ENCODE data around the gene ABI1. TPM values are rescaled to one million over a fixed set of nuclear protein-coding genes. Genes with fewer than 3 reads are reported as not detected.
A peak's percentile ranks its signal among the peaks of the same experiment; 100 is the strongest.

Gene ABI1
- total and polyA plus RNA-seq, 9 of the 15 experiments (the other 6 are each of a cell fraction or from before 2014, with no cell fraction given), result 22.1 to 52.3 (median 39.0) TPM

DNA sequence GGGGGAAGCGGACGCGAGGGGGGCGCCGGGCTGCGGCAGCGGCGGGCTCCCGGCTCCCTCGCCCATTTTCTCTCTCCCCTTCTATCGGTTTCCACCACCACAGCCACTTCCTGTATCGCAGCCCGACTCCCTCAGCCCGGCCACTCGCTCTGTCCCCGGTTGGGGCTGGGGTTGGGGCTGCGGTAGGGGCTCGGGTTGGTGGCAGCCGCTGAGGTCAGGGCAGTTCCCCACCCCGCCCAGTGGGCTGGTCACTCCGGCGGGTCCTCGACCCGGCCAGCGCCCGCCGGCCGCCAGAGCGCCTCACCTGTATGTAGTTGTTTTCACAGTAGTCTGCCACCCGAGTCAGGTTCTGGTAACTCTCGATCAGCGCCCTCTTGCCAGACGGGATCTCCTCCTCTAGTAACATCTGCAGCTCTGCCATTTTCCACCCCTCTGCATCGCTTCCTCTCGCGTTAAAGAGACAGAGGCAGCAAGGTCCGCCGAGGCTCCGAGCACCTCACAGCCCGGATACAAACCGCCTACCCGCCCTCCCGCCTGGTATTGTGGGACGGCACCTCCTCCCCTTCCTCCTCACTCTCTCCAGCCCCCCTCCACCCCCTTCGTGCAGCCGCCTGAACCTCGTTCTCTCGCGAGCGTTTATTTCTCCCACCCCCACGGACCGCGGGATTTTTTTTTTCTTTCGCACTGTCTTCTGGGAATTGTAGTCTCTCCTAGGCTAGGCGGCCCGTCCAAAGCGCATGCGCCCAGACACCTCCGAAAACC is at the start of gene ABI1 (continued):
- TF ChIP-seq STAT6 (CRISPR knock-in tag; IDR thresholded peaks at IDR 0.05) (no peak), HOMEZ (CRISPR knock-in tag; IDR thresholded peaks at IDR 0.05) (no peak), CHCHD3 (CRISPR knock-in tag; IDR thresholded peaks at IDR 0.05) (peak; percentile 65; the same call in 1 of the 2 replicates), NFXL1 (CRISPR knock-in tag; IDR thresholded peaks at IDR 0.05) (no peak), L3MBTL2 (IDR thresholded peaks at IDR 0.05) (no peak), HMGN3 (IDR thresholded peaks at IDR 0.05; ENCODE audit: borderline replicate concordance, extremely low read depth, insufficient read length, low read depth, low read length) (peak; percentile 83), E2F4 (CRISPR knock-in tag; IDR thresholded peaks at IDR 0.05; ENCODE audit: low read depth) (no peak), CC2D1A (IDR thresholded peaks at IDR 0.05) (no peak), ELF1 (tag; IDR thresholded peaks at IDR 0.05) (peak; percentile 64), HIVEP1 (CRISPR knock-in tag; IDR thresholded peaks at IDR 0.05) (no peak), PHF8 (IDR thresholded peaks at IDR 0.05; ENCODE audit: borderline replicate concordance, low read length) (peak; percentile 78; the same call in 1 of the 2 replicates), BDP1 (IDR thresholded peaks at IDR 0.05; ENCODE audit: insufficient read depth, insufficient read length) (no peak), MECOM (CRISPR knock-in tag; IDR thresholded peaks at IDR 0.05) (no peak), POU5F1 (IDR thresholded peaks at IDR 0.05; ENCODE audit: borderline replicate concordance, low read depth, low read length, partially characterized antibody) (no peak), CEBPG (CRISPR knock-in tag; IDR thresholded peaks at IDR 0.05) (no peak), CEBPG (tag; conservative IDR thresholded peaks at IDR 0.05 in 1 of 2, IDR thresholded peaks at IDR 0.05 in 1 of 2) (no peak), NR2C2 (CRISPR knock-in tag; IDR thresholded peaks at IDR 0.05) (no peak), NR2C2 (tag; IDR thresholded peaks at IDR 0.05) (peak; percentile 90)
- TF ChIP-seq, protein P1, sequence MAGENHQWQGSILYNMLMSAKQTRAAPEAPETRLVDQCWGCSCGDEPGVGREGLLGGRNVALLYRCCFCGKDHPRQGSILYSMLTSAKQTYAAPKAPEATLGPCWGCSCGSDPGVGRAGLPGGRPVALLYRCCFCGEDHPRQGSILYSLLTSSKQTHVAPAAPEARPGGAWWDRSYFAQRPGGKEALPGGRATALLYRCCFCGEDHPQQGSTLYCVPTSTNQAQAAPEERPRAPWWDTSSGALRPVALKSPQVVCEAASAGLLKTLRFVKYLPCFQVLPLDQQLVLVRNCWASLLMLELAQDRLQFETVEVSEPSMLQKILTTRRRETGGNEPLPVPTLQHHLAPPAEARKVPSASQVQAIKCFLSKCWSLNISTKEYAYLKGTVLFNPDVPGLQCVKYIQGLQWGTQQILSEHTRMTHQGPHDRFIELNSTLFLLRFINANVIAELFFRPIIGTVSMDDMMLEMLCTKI (IDR thresholded peaks at IDR 0.05; ENCODE audit: partially characterized antibody), result no peak
- TF ChIP-seq, protein P2, sequence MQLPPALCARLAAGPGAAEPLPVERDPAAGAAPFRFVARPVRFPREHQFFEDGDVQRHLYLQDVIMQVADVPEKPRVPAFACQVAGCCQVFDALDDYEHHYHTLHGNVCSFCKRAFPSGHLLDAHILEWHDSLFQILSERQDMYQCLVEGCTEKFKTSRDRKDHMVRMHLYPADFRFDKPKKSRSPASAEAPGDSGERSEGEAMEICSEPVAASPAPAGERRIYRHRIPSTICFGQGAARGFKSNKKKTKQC (CRISPR knock-in tag; IDR thresholded peaks at IDR 0.05), result no peak
